ENCODE results near the gene PRICKLE4.
"Not testable (repeated sequence)": the region's sequence is repeated elsewhere in the genome, so short reads cannot be mapped to it uniquely, and the experiment has no call there.

PRICKLE4 gene

GRCh38 chr6:41805830-41806774 lies 25.5 kb downstream of the PRICKLE4 start:
- no peak for DNase-seq (ENCODE audit: low read depth)
- TF ChIP-seq, protein P1, sequence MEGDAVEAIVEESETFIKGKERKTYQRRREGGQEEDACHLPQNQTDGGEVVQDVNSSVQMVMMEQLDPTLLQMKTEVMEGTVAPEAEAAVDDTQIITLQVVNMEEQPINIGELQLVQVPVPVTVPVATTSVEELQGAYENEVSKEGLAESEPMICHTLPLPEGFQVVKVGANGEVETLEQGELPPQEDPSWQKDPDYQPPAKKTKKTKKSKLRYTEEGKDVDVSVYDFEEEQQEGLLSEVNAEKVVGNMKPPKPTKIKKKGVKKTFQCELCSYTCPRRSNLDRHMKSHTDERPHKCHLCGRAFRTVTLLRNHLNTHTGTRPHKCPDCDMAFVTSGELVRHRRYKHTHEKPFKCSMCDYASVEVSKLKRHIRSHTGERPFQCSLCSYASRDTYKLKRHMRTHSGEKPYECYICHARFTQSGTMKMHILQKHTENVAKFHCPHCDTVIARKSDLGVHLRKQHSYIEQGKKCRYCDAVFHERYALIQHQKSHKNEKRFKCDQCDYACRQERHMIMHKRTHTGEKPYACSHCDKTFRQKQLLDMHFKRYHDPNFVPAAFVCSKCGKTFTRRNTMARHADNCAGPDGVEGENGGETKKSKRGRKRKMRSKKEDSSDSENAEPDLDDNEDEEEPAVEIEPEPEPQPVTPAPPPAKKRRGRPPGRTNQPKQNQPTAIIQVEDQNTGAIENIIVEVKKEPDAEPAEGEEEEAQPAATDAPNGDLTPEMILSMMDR (conservative IDR thresholded peaks at IDR 0.05; ENCODE audit: low read depth, low read length) = no peak
- H3K4me3 ChIP-seq (ENCODE audit: low read depth, low read length) = no peak overlapping the region

DNA sequence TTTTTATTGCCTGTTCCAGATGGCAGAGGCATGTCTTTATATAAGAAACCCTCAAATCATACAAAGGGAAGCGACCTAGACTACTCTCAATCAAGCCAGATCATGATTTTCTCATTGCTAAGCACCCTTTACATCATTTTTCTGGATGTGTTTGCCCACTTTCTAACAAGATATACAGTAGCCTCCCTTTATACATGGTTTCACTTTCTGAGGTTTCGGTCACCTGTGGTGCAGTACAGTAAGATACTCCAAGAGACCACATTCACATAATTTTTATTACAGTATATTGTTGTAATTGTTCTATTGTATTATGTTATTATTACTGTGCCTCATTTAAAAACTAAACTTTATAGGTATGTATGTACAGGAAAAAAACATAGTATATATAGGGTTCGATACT lies 30.5 kb downstream of the PRICKLE4 start:
- DNase-seq (ENCODE audit: low read depth) = no peak
- TF ChIP-seq, protein P1 (conservative IDR thresholded peaks at IDR 0.05; ENCODE audit: low read depth, low read length) = no peak
- no peak overlapping the region for H3K4me3 ChIP-seq (ENCODE audit: low read depth, low read length)

DNA sequence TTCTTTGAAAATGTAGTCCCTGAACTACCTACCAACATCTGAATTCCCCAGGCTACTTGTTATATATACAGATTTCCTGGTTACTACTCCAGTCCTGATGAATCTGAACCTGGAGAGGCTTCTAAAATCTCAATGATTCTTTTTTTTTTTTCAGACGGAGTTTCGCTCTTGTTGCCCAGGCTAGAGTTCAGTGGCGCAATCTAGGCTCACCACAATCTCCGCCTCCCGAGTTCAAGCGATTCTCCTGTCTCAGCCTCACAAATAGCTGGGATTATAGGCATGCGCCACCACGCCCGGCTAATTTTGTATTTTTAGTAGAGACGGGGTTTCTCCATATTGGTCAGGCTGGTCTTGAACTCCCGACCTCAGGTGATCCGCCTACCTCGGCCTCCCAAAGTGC lies 31.4 kb downstream of the PRICKLE4 start:
- H3K4me3 ChIP-seq (ENCODE audit: low read depth, low read length) = not testable (repeated sequence)

DNA sequence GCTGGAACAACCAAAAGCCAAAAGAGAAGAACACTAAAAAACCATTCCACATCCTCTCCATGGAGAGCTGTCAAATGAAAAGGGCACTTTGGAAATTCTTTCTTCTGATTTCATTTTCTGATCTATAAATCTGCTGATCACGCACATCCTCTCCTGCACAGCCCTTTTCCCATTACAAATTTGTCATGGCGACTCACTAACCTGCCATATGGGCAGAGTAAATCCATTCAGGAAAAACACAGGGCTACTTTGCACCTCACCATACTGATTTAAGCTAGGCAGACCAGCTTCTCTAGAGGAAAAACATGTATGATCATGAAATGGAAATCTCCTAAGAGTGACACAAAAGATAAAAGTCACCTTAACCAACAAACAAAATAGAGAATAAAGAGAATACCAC lies 32.9 kb downstream of the PRICKLE4 start:
- no peak overlapping the region for H3K4me3 ChIP-seq (ENCODE audit: low read depth, low read length)
- TF ChIP-seq, protein P1 (conservative IDR thresholded peaks at IDR 0.05; ENCODE audit: low read depth, low read length) = no peak
- DNase-seq (ENCODE audit: low read depth) = no peak

More for the DNA sequence above, 31.4 kb downstream of the PRICKLE4 start:
- DNase-seq (ENCODE audit: low read depth) = not testable (repeated sequence)

GRCh38 chr6:41813956-41814355 lies 33.4 kb downstream of the PRICKLE4 start:
- TF ChIP-seq, protein P1 (conservative IDR thresholded peaks at IDR 0.05; ENCODE audit: low read depth, low read length) = no peak
- H3K4me3 ChIP-seq (ENCODE audit: low read depth, low read length) = no peak overlapping the region
- no peak for DNase-seq (ENCODE audit: low read depth)

DNA sequence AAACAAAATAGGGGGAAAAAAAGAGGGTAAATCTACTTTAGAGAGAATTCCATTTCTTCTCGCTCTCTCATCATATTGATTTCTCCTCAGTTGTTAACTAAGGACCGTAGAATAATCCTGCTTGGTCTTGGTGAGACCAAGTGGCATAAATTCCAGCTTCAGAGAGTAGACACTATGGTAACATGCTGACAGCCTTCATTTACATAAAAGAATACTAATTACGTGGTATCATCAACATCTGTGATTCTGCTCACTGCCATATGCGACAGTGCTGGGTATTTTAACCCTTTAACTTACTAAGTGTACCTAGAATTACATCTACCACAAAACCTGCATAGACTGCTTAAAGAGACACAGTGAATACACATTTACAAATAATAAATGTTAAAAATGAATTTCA lies 34.0 kb downstream of the PRICKLE4 start:
- TF ChIP-seq, protein P1 (conservative IDR thresholded peaks at IDR 0.05; ENCODE audit: low read depth, low read length) = no peak
- H3K4me3 ChIP-seq (ENCODE audit: low read depth, low read length) = no peak overlapping the region
- no peak for DNase-seq (ENCODE audit: low read depth)

DNA sequence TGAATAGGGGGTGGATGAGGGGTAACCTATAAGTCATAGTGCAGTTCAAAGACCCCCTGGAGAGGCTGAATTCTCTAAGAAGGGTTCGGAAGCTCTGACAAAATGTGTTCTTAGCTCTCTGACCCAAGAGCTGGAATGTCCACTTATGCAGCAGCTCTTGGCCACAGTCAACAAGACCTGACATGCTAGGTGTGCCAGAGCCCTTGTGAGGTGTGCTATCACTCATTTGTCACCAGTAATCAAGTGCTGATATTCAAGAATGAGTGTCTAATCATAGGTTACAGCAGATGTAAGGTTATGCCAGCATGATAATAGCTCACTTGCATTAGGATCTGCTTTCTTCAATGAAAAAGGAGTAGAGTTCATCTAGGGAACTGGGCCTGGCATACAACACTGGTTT lies 35.0 kb downstream of the PRICKLE4 start:
- TF ChIP-seq, protein P1 (conservative IDR thresholded peaks at IDR 0.05; ENCODE audit: low read depth, low read length) = no peak

More for the DNA sequence above, 35.0 kb downstream of the PRICKLE4 start:
- no peak for DNase-seq (ENCODE audit: low read depth)
- H3K4me3 ChIP-seq (ENCODE audit: low read depth, low read length) = no peak overlapping the region
